ENCODE data around the gene DLK1.

DLK1 gene

GRCh38 chr14:100726550-100727085, at the start of gene DLK1:
Gene DLK1 (plus strand): TSS chr14:100726892. CDS start chr14:100727069, 177 bp downstream.
- Mint-ChIP-seq H3K9me3 (no peaks in the 10 kb centered on the region), H3K4me3 (no peak within 1 kb of the TSS), H3K27ac (no peak within 1 kb of the TSS), H3K27me3 (ENCODE audit: low read depth) (peaks cover 31% of the 10 kb centered on the region), H3K36me3 (ENCODE audit: low read depth) (no peaks in the 10 kb centered on the region), H3K4me1 (ENCODE audit: low read depth) (no peaks in the 10 kb centered on the region)
- DNase-seq (ENCODE audit: low spot score): no peak

- Mint-ChIP-seq H3K4me1 (ENCODE audit: low read depth) (no peaks in the 10 kb centered on the region), H3K9me3 (no peaks in the 10 kb centered on the region), H3K36me3 (ENCODE audit: low read depth) (no peaks in the 10 kb centered on the region), H3K4me3 (no peak overlapping the region), H3K27me3 (ENCODE audit: low read depth) (peaks cover 24% of the 10 kb centered on the region), H3K27ac (no peak overlapping the region)
- DNase-seq (ENCODE audit: low spot score): no peak
Measured at GRCh38 chr14:100677152-100677551, 49.5 kb upstream of the DLK1 start.

GRCh38 chr14:100677554-100678468, 48.9 kb upstream of the DLK1 start:
- DNase-seq (ENCODE audit: low spot score): no peak
- Mint-ChIP-seq H3K27me3 (ENCODE audit: low read depth) (peaks cover 19% of the 10 kb centered on the region), H3K4me1 (ENCODE audit: low read depth) (no peaks in the 10 kb centered on the region), H3K36me3 (ENCODE audit: low read depth) (no peaks in the 10 kb centered on the region), H3K27ac (no peak overlapping the region), H3K9me3 (no peaks in the 10 kb centered on the region), H3K4me3 (no peak overlapping the region)

DNA sequence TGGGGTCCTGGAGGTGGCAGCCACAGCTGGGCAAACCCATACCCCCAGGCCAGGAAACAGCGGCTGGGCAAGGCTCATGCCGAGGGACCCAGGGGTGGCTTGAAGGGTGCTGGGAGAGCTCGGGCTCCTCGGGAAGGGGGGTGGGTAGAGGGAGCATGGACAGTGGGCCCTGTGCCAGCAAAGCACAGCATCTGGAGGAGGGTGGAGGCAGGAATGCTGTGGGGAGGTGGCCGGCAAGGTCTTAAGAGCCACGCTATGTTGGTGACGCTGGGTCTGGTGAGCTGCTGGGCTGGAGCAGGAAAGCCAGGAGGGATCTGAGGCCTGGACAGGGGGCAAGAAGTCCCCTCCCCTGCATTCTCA, 48.2 kb upstream of the DLK1 start:
- Mint-ChIP-seq H3K27me3 (ENCODE audit: low read depth) (peaks cover 13% of the 10 kb centered on the region), H3K27ac (no peak overlapping the region), H3K36me3 (ENCODE audit: low read depth) (no peaks in the 10 kb centered on the region), H3K4me1 (ENCODE audit: low read depth) (no peaks in the 10 kb centered on the region), H3K4me3 (no peak overlapping the region), H3K9me3 (no peaks in the 10 kb centered on the region)
- DNase-seq (ENCODE audit: low spot score): no peak

GRCh38 chr14:100679153-100679552, 47.5 kb upstream of the DLK1 start:
- Mint-ChIP-seq H3K4me1 (ENCODE audit: low read depth) (peaks cover under 1% of the 10 kb centered on the region), H3K4me3 (no peak overlapping the region), H3K27me3 (ENCODE audit: low read depth) (peaks cover 7% of the 10 kb centered on the region), H3K9me3 (no peaks in the 10 kb centered on the region), H3K36me3 (ENCODE audit: low read depth) (no peaks in the 10 kb centered on the region), H3K27ac (no peak overlapping the region)
- DNase-seq (ENCODE audit: low spot score): no peak

GRCh38 chr14:100679707-100680438, 46.8 kb upstream of the DLK1 start:
- no peaks in the 10 kb centered on the region for H3K9me3 Mint-ChIP-seq
- H3K4me3 Mint-ChIP-seq: no peak overlapping the region
- DNase-seq (ENCODE audit: low spot score): no peak
- peaks cover under 1% of the 10 kb centered on the region for H3K27me3 Mint-ChIP-seq (ENCODE audit: low read depth)
- H3K4me1 Mint-ChIP-seq (ENCODE audit: low read depth): peaks cover 1% of the 10 kb centered on the region
- no peak overlapping the region for H3K27ac Mint-ChIP-seq
- no peaks in the 10 kb centered on the region for H3K36me3 Mint-ChIP-seq (ENCODE audit: low read depth)

DNA sequence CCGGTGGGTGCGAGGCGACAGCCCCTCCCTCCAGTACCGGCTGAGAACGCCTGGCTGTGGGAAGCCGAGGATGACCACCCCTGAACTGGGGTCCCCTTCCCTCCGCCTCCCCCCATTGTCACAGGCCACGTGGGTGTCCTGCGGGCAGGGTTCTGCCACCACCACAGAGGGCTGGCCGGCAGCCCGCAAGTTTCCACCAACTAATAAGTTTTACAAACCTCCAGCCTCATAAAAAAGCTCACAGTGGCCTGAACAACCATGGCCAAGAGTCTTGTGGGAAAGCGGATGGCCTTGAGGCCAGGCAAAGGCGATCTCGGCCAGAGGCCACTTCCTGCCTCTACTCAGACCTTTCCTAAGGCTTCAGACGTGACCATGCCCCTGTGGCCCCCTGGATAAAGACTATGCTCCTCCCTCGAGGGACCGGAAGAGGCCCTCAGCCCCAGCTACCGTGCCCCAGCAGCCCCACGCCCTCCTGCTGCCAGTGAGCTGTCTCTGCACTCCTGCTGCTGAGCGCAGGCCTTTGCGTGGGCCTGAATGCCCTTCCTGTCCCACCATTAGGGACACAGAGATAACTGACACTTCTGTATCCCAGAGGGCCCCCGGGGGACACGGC, 46.1 kb upstream of the DLK1 start:
- Mint-ChIP-seq H3K9me3 (no peaks in the 10 kb centered on the region), H3K4me1 (ENCODE audit: low read depth) (peaks cover 1% of the 10 kb centered on the region), H3K36me3 (ENCODE audit: low read depth) (no peaks in the 10 kb centered on the region), H3K4me3 (no peak overlapping the region), H3K27ac (no peak overlapping the region), H3K27me3 (ENCODE audit: low read depth) (no peaks in the 10 kb centered on the region)
- no peak for DNase-seq (ENCODE audit: low spot score)

- Mint-ChIP-seq H3K27me3 (ENCODE audit: low read depth) (no peaks in the 10 kb centered on the region), H3K4me1 (ENCODE audit: low read depth) (peaks cover 1% of the 10 kb centered on the region), H3K9me3 (no peaks in the 10 kb centered on the region), H3K27ac (no peak overlapping the region), H3K36me3 (ENCODE audit: low read depth) (no peaks in the 10 kb centered on the region), H3K4me3 (no peak overlapping the region)
- no peak for DNase-seq (ENCODE audit: low spot score)
Measured at GRCh38 chr14:100681111-100681510, 45.6 kb upstream of the DLK1 start.

DNA sequence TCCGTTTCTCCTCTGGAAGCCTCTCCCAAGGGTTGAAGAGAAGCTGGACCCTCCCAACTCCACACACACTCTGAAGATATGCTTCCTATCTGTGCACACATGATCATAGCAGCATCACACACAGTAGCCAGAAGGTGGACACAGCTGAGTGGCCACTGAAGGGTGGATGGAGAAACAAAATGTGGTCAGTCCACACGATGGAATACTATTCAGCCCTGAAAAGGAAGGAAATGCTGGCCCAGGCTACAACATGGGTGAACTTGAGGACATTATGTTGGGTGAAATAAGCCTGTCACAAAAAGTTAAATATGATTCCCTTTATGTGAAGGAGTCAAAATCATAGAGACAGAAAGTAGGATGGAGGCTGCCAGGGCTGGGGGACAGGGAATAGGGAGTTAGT, 43.9 kb upstream of the DLK1 start:
- H3K4me3 Mint-ChIP-seq: no peak overlapping the region
- H3K36me3 Mint-ChIP-seq (ENCODE audit: low read depth): no peaks in the 10 kb centered on the region
- peaks cover 1% of the 10 kb centered on the region for H3K4me1 Mint-ChIP-seq (ENCODE audit: low read depth)
- no peaks in the 10 kb centered on the region for H3K9me3 Mint-ChIP-seq
- H3K27ac Mint-ChIP-seq: no peak overlapping the region
- H3K27me3 Mint-ChIP-seq (ENCODE audit: low read depth): no peaks in the 10 kb centered on the region
- no peak for DNase-seq (ENCODE audit: low spot score)

GRCh38 chr14:100683578-100683977, 43.1 kb upstream of the DLK1 start:
- Mint-ChIP-seq H3K9me3 (no peaks in the 10 kb centered on the region), H3K4me1 (ENCODE audit: low read depth) (peaks cover 1% of the 10 kb centered on the region), H3K27ac (no peak overlapping the region), H3K27me3 (ENCODE audit: low read depth) (no peaks in the 10 kb centered on the region), H3K36me3 (ENCODE audit: low read depth) (no peaks in the 10 kb centered on the region), H3K4me3 (no peak overlapping the region)
- no peak for DNase-seq (ENCODE audit: low spot score)

DNA sequence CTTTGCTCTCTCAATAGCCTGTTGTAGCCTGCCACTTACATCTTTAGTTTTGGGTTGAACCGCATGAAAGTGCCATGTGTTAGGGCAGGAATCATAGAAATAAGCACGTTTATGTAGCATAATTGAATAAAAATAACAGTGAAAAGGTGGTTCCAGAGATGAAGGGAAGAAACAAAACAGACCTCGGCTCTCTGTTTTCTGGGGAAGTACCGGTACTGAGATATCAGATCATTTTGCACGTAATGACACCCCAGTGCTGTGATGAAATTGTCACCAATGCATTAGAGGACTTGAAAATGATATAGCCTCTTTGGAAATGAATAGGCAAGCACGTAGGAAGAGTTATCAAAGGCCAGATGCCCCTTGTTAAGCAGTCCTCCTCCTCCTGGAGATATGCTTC, 42.5 kb upstream of the DLK1 start:
- DNase-seq (ENCODE audit: low spot score): no peak
- Mint-ChIP-seq H3K27ac (no peak overlapping the region), H3K27me3 (ENCODE audit: low read depth) (no peaks in the 10 kb centered on the region), H3K36me3 (ENCODE audit: low read depth) (no peaks in the 10 kb centered on the region), H3K9me3 (no peaks in the 10 kb centered on the region), H3K4me1 (ENCODE audit: low read depth) (peaks cover 1% of the 10 kb centered on the region), H3K4me3 (no peak overlapping the region)

DNA sequence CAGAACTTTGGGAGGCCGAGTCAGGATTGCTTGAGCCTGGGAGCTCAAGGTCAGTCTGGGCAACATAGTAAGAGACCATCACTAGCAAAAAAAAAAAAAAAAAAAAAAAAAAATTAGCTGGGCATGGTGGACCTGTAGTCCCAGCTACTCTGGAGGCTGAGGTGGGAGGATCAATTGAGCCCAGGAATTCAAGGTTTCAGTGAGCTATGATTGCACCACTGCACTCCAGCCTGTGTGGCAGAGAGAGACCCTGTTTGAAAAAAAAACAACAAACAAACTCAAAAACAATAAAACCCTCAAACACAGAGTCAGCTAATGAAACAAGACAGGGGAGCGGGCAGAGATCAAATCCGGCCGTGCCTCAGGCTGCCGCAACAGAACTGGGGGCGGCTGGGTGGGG, 41.7 kb upstream of the DLK1 start:
- Mint-ChIP-seq H3K27ac (no peak overlapping the region), H3K9me3 (no peaks in the 10 kb centered on the region), H3K4me3 (no peak overlapping the region), H3K4me1 (ENCODE audit: low read depth) (peaks cover 1% of the 10 kb centered on the region), H3K36me3 (ENCODE audit: low read depth) (no peaks in the 10 kb centered on the region), H3K27me3 (ENCODE audit: low read depth) (no peaks in the 10 kb centered on the region)
- no peak for DNase-seq (ENCODE audit: low spot score)

- peaks cover 1% of the 10 kb centered on the region for H3K4me1 Mint-ChIP-seq (ENCODE audit: low read depth)
- H3K27ac Mint-ChIP-seq: no peak overlapping the region
- no peak for DNase-seq (ENCODE audit: low spot score)
- no peaks in the 10 kb centered on the region for H3K9me3 Mint-ChIP-seq
- no peak overlapping the region for H3K4me3 Mint-ChIP-seq
- H3K27me3 Mint-ChIP-seq (ENCODE audit: low read depth): no peaks in the 10 kb centered on the region
- no peaks in the 10 kb centered on the region for H3K36me3 Mint-ChIP-seq (ENCODE audit: low read depth)
Measured at GRCh38 chr14:100686858-100687257, 39.8 kb upstream of the DLK1 start.

GRCh38 chr14:100687386-100687785, 39.3 kb upstream of the DLK1 start:
- H3K36me3 Mint-ChIP-seq (ENCODE audit: low read depth): no peaks in the 10 kb centered on the region
- H3K9me3 Mint-ChIP-seq: no peaks in the 10 kb centered on the region
- no peak overlapping the region for H3K4me3 Mint-ChIP-seq
- H3K27ac Mint-ChIP-seq: no peak overlapping the region
- peaks cover 1% of the 10 kb centered on the region for H3K4me1 Mint-ChIP-seq (ENCODE audit: low read depth)
- no peak for DNase-seq (ENCODE audit: low spot score)
- no peaks in the 10 kb centered on the region for H3K27me3 Mint-ChIP-seq (ENCODE audit: low read depth)
